Measurements from ENCODE around the gene EMX2.

Gene EMX2

DNA sequence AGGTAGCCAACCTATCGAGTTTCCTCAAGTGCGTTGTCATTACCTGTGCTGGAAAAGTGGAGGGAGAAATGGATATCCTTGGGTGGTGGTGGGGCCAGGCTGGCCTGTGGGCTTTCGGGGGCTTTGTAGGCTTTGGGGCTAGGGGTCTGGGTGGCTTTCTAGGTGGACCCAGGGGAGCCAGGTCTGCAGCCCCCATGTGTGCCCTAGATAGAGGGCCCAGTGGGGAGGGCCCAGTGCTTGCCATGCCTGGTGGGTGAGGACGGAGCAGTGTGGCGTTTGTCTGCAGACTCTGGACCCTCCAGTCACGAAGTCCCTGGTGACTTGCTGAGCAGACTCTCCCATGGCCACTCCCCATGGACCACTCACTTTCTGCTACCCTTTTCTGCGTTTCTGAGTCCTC, 19.7 kb downstream of the EMX2 start:
- no peak for DNase-seq (ENCODE audit: low read depth)
- no peak overlapping the region for H3K4me3 ChIP-seq (replicated peaks; ENCODE audit: low read depth, low read length)
- TF ChIP-seq, protein P1, sequence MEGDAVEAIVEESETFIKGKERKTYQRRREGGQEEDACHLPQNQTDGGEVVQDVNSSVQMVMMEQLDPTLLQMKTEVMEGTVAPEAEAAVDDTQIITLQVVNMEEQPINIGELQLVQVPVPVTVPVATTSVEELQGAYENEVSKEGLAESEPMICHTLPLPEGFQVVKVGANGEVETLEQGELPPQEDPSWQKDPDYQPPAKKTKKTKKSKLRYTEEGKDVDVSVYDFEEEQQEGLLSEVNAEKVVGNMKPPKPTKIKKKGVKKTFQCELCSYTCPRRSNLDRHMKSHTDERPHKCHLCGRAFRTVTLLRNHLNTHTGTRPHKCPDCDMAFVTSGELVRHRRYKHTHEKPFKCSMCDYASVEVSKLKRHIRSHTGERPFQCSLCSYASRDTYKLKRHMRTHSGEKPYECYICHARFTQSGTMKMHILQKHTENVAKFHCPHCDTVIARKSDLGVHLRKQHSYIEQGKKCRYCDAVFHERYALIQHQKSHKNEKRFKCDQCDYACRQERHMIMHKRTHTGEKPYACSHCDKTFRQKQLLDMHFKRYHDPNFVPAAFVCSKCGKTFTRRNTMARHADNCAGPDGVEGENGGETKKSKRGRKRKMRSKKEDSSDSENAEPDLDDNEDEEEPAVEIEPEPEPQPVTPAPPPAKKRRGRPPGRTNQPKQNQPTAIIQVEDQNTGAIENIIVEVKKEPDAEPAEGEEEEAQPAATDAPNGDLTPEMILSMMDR (IDR thresholded peaks at IDR 0.05; ENCODE audit: low read length, missing control alignments): no peak

DNA sequence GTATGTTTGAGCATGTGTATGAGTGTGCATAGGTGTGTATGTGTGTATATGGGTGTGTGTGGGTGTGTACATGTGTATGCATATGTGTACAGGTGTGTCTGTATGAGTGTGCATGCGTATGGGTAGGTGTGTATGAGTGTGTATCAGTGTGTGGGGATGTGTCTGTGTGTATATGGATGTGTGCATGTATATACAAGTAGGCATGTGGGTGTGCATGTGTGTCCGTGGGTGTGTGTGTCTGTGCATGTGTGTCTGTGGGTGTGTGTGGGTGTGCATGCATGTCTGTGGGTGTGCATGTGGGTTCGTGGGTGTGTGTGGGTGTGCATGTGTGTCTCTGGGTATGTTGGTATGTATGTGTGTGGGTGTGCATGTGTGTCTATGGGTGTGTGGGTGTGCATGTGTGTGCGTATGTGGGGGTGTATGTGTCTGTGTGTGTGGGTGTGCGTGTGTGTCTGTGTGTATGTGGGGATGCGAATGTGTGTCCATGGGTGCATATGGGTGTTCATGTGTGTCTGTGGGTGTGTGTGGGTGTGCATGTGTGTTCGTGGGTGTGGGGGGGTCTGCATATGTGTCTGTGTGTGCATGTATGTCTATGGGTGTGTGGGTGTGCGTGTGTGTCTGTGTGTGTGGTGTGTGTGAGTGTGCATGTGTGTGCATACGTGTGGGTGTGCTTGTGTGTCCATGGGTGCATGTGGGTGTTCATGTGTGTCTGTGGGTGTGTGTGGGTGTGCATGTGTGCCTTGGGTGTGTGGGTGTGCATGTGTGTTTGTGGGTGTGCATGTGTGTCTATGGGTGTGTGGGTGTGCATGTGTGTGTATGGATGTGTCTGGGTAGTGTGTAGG, 20.6 kb downstream of the EMX2 start:
- no peak overlapping the region for H3K4me3 ChIP-seq (replicated peaks; ENCODE audit: low read depth, low read length)
- no peak for DNase-seq (ENCODE audit: low read depth)

DNA sequence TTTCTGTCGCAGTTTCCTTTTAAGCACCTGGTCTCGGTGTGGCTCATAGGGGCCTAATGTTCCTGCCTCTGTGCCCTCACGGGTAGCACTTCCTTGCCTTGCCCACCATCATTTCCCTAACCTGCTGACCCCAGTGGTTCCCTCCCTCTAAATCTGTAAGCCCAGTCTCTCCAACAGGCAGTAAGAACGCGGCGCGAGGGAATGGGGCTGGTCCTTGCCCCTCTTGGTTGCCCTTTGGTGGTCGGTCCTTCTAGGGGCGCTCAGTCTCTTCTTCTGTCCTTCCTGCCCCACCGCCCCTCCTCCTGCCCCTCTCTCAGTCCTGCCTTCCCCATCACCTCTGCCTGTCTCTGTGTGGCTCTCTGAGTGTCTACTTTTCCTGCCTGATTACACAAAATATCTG, 21.2 kb downstream of the EMX2 start:
- TF ChIP-seq, protein P1 (IDR thresholded peaks at IDR 0.05; ENCODE audit: low read length, missing control alignments): no peak
- no peak overlapping the region for H3K4me3 ChIP-seq (replicated peaks; ENCODE audit: low read depth, low read length)
- no peak for DNase-seq (ENCODE audit: low read depth)

More for the DNA sequence above, 20.6 kb downstream of the EMX2 start:
- TF ChIP-seq, protein P1 (IDR thresholded peaks at IDR 0.05; ENCODE audit: low read length, missing control alignments): no peak

DNA sequence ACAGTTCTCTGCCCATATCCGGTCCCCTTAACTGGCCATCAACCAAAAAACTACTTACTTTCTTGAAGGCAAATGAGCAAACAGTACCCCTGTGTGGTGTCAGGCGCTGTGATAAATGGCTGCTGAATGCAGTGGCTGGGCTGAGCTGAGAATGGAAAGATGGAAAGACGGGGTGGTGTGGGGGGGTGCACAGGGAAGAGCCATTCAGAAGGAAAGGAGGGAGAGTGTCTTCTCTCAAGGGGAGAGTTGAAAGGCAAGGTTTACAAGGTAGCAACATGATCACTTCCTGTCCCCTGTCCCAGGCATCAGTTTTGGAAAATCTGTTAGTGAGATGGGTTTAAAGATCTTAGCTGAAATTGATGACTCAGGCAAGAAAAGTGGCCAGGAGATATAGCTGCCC, 22.5 kb downstream of the EMX2 start:
- DNase-seq (ENCODE audit: low read depth): no peak
- TF ChIP-seq, protein P1 (IDR thresholded peaks at IDR 0.05; ENCODE audit: low read length, missing control alignments): no peak
- H3K4me3 ChIP-seq (replicated peaks; ENCODE audit: low read depth, low read length): no peak overlapping the region

DNA sequence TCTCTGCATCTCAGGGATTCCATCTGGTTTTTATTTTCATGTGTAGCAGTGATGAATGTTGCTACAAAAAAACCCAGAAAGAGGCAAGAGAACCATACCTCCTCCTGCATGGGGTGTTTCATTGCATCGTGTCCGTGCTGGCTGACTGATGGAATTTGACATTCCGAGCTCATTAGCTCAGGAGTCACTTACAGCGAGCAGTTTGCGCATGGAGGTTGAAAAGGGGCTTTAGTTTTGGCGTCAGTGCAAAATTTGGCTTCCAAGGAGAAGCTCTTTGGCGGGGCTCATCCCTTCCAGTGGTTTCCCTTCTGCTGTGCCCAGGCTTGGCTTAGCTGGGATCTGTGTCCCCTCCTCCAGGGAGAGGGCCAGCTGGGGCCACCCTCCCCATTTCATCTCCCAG, 25.8 kb downstream of the EMX2 start:
- no peak overlapping the region for H3K4me3 ChIP-seq (replicated peaks; ENCODE audit: low read depth, low read length)
- TF ChIP-seq, protein P1 (IDR thresholded peaks at IDR 0.05; ENCODE audit: low read length, missing control alignments): no peak
- no peak for DNase-seq (ENCODE audit: low read depth)

DNA sequence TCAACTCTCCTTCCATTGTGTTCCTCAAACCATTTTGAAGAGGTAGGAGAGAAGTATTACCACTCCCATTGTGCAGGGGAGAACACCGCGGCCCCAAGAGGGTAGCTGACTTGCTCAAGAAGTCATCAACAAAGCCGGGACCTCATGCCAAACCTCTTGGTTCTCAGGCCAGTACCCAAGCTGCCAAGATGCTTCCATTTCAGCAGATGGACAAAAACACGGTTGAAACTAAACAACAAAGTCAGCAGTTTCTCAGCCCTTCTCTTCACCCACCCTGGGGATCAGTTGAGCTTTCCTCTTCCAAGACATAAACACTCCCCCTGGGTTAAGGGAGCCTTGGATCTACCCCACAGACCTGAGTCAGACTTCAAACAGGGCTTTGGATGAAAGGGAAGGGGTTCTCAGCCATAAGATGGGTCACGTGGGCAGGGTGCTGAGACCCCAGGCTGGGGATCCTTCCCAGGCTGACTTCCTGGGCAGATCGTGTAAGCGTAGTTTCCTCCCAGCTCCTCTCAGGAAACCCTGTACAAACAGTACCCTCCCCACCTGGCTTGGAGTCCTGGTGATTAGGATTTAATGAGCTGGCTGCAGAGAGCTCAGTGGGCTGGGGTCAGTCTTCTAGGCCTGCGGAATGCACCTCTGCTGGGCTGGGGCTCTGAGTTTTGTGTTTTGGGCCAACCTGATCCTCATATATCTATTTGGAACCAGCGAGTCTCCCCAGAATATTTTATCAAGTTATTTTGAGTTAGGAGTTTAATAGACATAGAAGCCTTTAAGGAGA, 27.3 kb downstream of the EMX2 start:
- DNase-seq (ENCODE audit: low read depth): no peak
- no peak overlapping the region for H3K4me3 ChIP-seq (replicated peaks; ENCODE audit: low read depth, low read length)
- TF ChIP-seq, protein P1 (IDR thresholded peaks at IDR 0.05; ENCODE audit: low read length, missing control alignments): no peak

All from fibroblast of pulmonary artery (primary cell).